GM18502 (cell line): Measurements from ENCODE around the gene FMNL3.
"Not testable (repeated sequence)": the region's sequence is repeated elsewhere in the genome, so short reads cannot be mapped to it uniquely, and the experiment has no call there.

Source experiments
- ATAC-seq: cut with Tn5 transposase; IDR thresholded peaks from one replicate; pipeline ENCODE4 v1.9.1; 2021; ENCODE audit warnings: mild to moderate bottlenecking; ENCODE audit not compliant: unreplicated experiment, poor library complexity

Gene FMNL3

GRCh38 chr12:49716553-49716952 lies 9.3 kb upstream of the FMNL3 start:
- peak; percentile 78 for ATAC-seq

GRCh38 chr12:49713952-49714351 lies 6.7 kb upstream of the FMNL3 start:
- ATAC-seq = not testable (repeated sequence)

- no peak for ATAC-seq
Observed at GRCh38 chr12:49708851-49709250, 1.6 kb upstream of the FMNL3 start.

- ATAC-seq = no peak
Observed at GRCh38 chr12:49707812-49708147, 575 bp upstream of the FMNL3 start.

GRCh38 chr12:49706351-49707127 lies 666 bp downstream of the FMNL3 start:
- peak; percentile 27 for ATAC-seq

- ATAC-seq = no peak
Observed at GRCh38 chr12:49705479-49706134, 1.6 kb downstream of the FMNL3 start.

- ATAC-seq = no peak
Observed at GRCh38 chr12:49703647-49704137, 3.5 kb downstream of the FMNL3 start.

- ATAC-seq = no peak
Observed at GRCh38 chr12:49702676-49703215, 4.5 kb downstream of the FMNL3 start.

- ATAC-seq = no peak
Observed at GRCh38 chr12:49702009-49702408, 5.2 kb downstream of the FMNL3 start.

- peak; percentile 72 for ATAC-seq
Observed at GRCh38 chr12:49698619-49699545, 8.3 kb downstream of the FMNL3 start.

GRCh38 chr12:49697808-49698207 lies 9.4 kb downstream of the FMNL3 start:
- no peak for ATAC-seq

- ATAC-seq = no peak
Observed at GRCh38 chr12:49696723-49697122, 10.5 kb downstream of the FMNL3 start.

GRCh38 chr12:49693931-49694444 lies 13.2 kb downstream of the FMNL3 start:
- ATAC-seq = no peak

- ATAC-seq = no peak
Observed at GRCh38 chr12:49692851-49693250, 14.4 kb downstream of the FMNL3 start.

GRCh38 chr12:49689785-49690184 lies 17.4 kb downstream of the FMNL3 start:
- ATAC-seq = no peak

- no peak for ATAC-seq
Observed at GRCh38 chr12:49689237-49689636, 18.0 kb downstream of the FMNL3 start.

- ATAC-seq = no peak
Observed at GRCh38 chr12:49687941-49688340, 19.3 kb downstream of the FMNL3 start.

GRCh38 chr12:49684310-49684854 lies 22.8 kb downstream of the FMNL3 start:
- ATAC-seq = no peak

- ATAC-seq = no peak
Observed at GRCh38 chr12:49683599-49684309, 23.5 kb downstream of the FMNL3 start.
